HCT116 (cell line): ENCODE data around the gene TCF12. TPM values are rescaled to one million over a fixed set of nuclear protein-coding genes. Genes with fewer than 3 reads are reported as not detected.

Experiments used
- ATAC-seq: fragments of 200-7000 bp; cut with Tn5 transposase; 2 replicates; pipeline ENCODE4 v1.9.1; 2020; ENCODE audit warnings: mild to moderate bottlenecking, moderate library complexity
- BruUV-seq: library from RNA; stranded (reverse); fragments of 400-500 nt; replicated peaks from 2 replicates; lab custom pipeline; 2021; lab: Mats Ljungman, UMichigan
- CTCF ChIA-PET: fragments of 300-600 bp; sonication (Branson Sonifier 250); formaldehyde crosslinking; loops from one replicate; lab custom pipeline; 2021; ENCODE audit warnings: antibody characterized with exemption; lab: Charles Lee
- POLR2A ChIA-PET: fragments of 300-600, 350-600 bp; sonication (Branson Sonifier 250); formaldehyde crosslinking; loops from one replicate; lab custom pipeline; 2021; ENCODE audit warnings: antibody characterized with exemption; lab: Charles Lee
- RAD21 ChIA-PET, 2 experiments: fragments of 300-600 bp; sonication (Branson Sonifier 250); formaldehyde crosslinking; loops; one replicate each; lab custom pipeline; 2023; ENCODE audit warnings: low total read pairs in 2 of 2; ENCODE audit not compliant: uncharacterized antibody in 2 of 2, unreplicated experiment in 2 of 2, low non-redundant PET in 1 of 2; lab: Charles Lee
- DNase-seq: peaks from one replicate; pipeline ENCODE4 v3.0.0-alpha.2; 2010; ENCODE audit warnings: low read depth, low spot score
- H2AFZ ChIP-seq: fragments of 200-600 bp; shearing (Covaris generic), sonication (generic); 2 replicates; pipeline ENCODE4 v1.6.1; 2017; ENCODE audit warnings: low read depth, mixed run types, mixed read lengths, antibody characterized with exemption, low read length; ENCODE audit not compliant: poor library complexity, severe bottlenecking
- H3K27ac ChIP-seq: 2 replicates; pipeline ENCODE4 v1.5.1; 2012; ENCODE audit warnings: low read depth, low read length
- H3K27me3 ChIP-seq: fragments of 200-600 bp; sonication (generic); 2 replicates; pipeline ENCODE4 v1.6.1; 2016; ENCODE audit warnings: mixed run types, low read length, mixed read lengths; ENCODE audit not compliant: insufficient read depth
- H3K36me3 ChIP-seq, 2 experiments: fragments of 200-500 bp in 1 of 2; fragments of 200-600 bp in 1 of 2; sonication (Bioruptor generic) in 1 of 2; sonication (generic) in 1 of 2; 2 replicates each; pipeline versions ENCODE4 v1.5.1 to v1.6.1; 2014 to 2016; ENCODE audit warnings: low read length in 2 of 2, inconsistent platforms in 1 of 2, mixed read lengths in 1 of 2, mixed run types in 1 of 2; ENCODE audit not compliant: insufficient read depth in 2 of 2, control insufficient read depth in 1 of 2
- H3K4me1 ChIP-seq, 2 experiments: fragments of 200-600 bp in 1 of 2; sonication (generic) in 1 of 2; 2 replicates each; pipeline versions ENCODE4 v1.5.1 to v1.6.1; 2012 to 2017; ENCODE audit warnings: low read length in 2 of 2, inconsistent platforms in 1 of 2, mild to moderate bottlenecking in 1 of 2, mixed read lengths in 1 of 2, mixed run types in 1 of 2, moderate library complexity in 1 of 2; ENCODE audit not compliant: insufficient read depth in 2 of 2, control insufficient read depth in 1 of 2
- H3K4me2 ChIP-seq: fragments of 200-600 bp; sonication (generic); 2 replicates; pipeline ENCODE4 v1.6.1; 2017; ENCODE audit warnings: mixed run types, low read length, mixed read lengths
- H3K4me3 ChIP-seq, 2 experiments: fragments of 200-600 bp in 1 of 2; sonication (generic) in 1 of 2; replicated peaks in 1 of 2; 2 replicates each; pipeline ENCODE4 v1.5.1; 2011 to 2016; ENCODE audit warnings: low read length in 2 of 2, control low read depth in 1 of 2, low read depth in 1 of 2, mild to moderate bottlenecking in 1 of 2, mixed read lengths in 1 of 2, mixed run types in 1 of 2
- H3K79me2 ChIP-seq: fragments of 200-600 bp; sonication (generic); 2 replicates; pipeline ENCODE4 v1.6.1; 2017; ENCODE audit warnings: mild to moderate bottlenecking, mixed run types, low read length, moderate library complexity, mixed read lengths; ENCODE audit not compliant: insufficient read depth
- H3K9ac ChIP-seq: fragments of 200-600 bp; sonication (generic); 2 replicates; pipeline ENCODE4 v1.6.1; 2016; ENCODE audit warnings: low read length, mixed read lengths
- H3K9me2 ChIP-seq: fragments of 200-600 bp; sonication (generic), shearing (Covaris generic); 2 replicates; pipeline ENCODE4 v1.6.1; 2017; ENCODE audit warnings: mixed run types, mild to moderate bottlenecking, moderate library complexity; ENCODE audit not compliant: insufficient read depth
- H3K9me3 ChIP-seq, 2 experiments: fragments of 200-500 bp in 1 of 2; fragments of 200-600 bp in 1 of 2; sonication (Bioruptor generic) in 1 of 2; sonication (generic) in 1 of 2; 2 replicates each; pipeline ENCODE4 v1.6.1; 2014 to 2017; ENCODE audit warnings: low read length in 2 of 2, mixed read lengths in 2 of 2, inconsistent platforms in 1 of 2, low read depth in 1 of 2, mild to moderate bottlenecking in 1 of 2, mixed run types in 1 of 2, moderate library complexity in 1 of 2; ENCODE audit not compliant: control insufficient read depth in 1 of 2, insufficient read depth in 1 of 2
- H4K20me1 ChIP-seq: fragments of 200-600 bp; sonication (generic), shearing (Covaris generic); 2 replicates; pipeline ENCODE4 v1.6.1; 2017; ENCODE audit warnings: mixed run types, mild to moderate bottlenecking, moderate library complexity; ENCODE audit not compliant: insufficient read depth
- CBX3 ChIP-seq: IDR thresholded peaks from 2 replicates; pipeline ENCODE4 v1.6.1; 2012; ENCODE audit warnings: low read depth
- EGR1 ChIP-seq: IDR thresholded peaks from 2 replicates; pipeline ENCODE4 v1.6.1; 2012; ENCODE audit warnings: low read depth
- EZH2 ChIP-seq: fragments of 200-600 bp; sonication (generic); IDR thresholded peaks from 2 replicates; pipeline ENCODE4 v1.6.1; 2017; ENCODE audit warnings: antibody characterized with exemption, mixed run types
- EZH2phosphoT487 ChIP-seq: fragments of 200-600 bp; IDR thresholded peaks from 2 replicates; pipeline ENCODE4 v1.6.1; 2018; ENCODE audit warnings: antibody characterized with exemption, borderline replicate concordance
- POLR2A ChIP-seq: IDR thresholded peaks from 2 replicates; pipeline ENCODE4 v1.7.0; 2011; ENCODE audit warnings: borderline replicate concordance; ENCODE audit not compliant: insufficient read depth, insufficient read length; ENCODE audit errors: extremely low read depth
- RAD21 ChIP-seq: IDR thresholded peaks from 2 replicates; pipeline ENCODE4 v1.6.1; 2012; ENCODE audit warnings: low read depth, mild to moderate bottlenecking
- REST ChIP-seq: IDR thresholded peaks from 2 replicates; pipeline ENCODE4 v1.6.1; 2012; ENCODE audit warnings: low read depth
- SIN3A ChIP-seq: IDR thresholded peaks from 2 replicates; pipeline ENCODE4 v1.6.1; 2012; ENCODE audit warnings: low read depth
- SRF ChIP-seq: IDR thresholded peaks from 2 replicates; pipeline ENCODE4 v1.6.1; 2012; ENCODE audit warnings: low read depth
- TCF7L2 ChIP-seq: IDR thresholded peaks from 2 replicates; pipeline ENCODE4 v1.7.0; 2011; ENCODE audit warnings: borderline replicate concordance, inconsistent platforms; ENCODE audit not compliant: insufficient read depth, insufficient read length; ENCODE audit errors: extremely low read depth
- YY1 ChIP-seq: IDR thresholded peaks from 2 replicates; pipeline ENCODE4 v1.6.1; 2011; ENCODE audit warnings: low read length, low read depth, moderate library complexity, mild to moderate bottlenecking; ENCODE audit not compliant: insufficient replicate concordance; ENCODE audit errors: extremely low read depth
- ZBTB33 ChIP-seq: IDR thresholded peaks from 2 replicates; pipeline ENCODE4 v1.6.1; 2011; ENCODE audit warnings: mild to moderate bottlenecking, low read length, moderate library complexity; ENCODE audit not compliant: insufficient replicate concordance; ENCODE audit errors: extremely low read depth
- ZNF274 ChIP-seq: fragments of 200-500 bp; sonication (Bioruptor generic); IDR thresholded peaks from 2 replicates; pipeline ENCODE4 v1.6.1; 2014; ENCODE audit warnings: mild to moderate bottlenecking, low read depth, low read length, inconsistent platforms
- intact Hi-C: fragments of 100-400 bp; cut with micrococcal nuclease; formaldehyde crosslinking; loops from 2 replicates; pipeline ENCODE4 v1.10.0; 2022
- total RNA-seq: library from RNA; stranded (reverse); gene quantifications from one replicate; pipeline ENCODE4 v1.2.1, GENCODE V29; 2021; ENCODE audit not compliant: unreplicated experiment

The TCF12 gene
- total RNA-seq, 1 experiment from 2014 or later, result 71.6 TPM

- H3K9me2 ChIP-seq, result no peaks in the 10 kb centered on the region
- H3K4me3 ChIP-seq, result no peak overlapping the region
- no peak overlapping the region for H3K9ac ChIP-seq
- no peak for DNase-seq
- H3K4me1 ChIP-seq, result peaks cover 13 to 14% of the 10 kb centered on the region in 2 experiments
- H2AFZ ChIP-seq, result no peak overlapping the region
- no peak overlapping the region for H3K27ac ChIP-seq
- no peaks in the 10 kb centered on the region for H3K36me3 ChIP-seq
- ChIA-PET POLR2A (no interaction called here), RAD21 (no interaction called here), CTCF (no interaction called here)
- H3K9me3 ChIP-seq, result no peaks in the 10 kb centered on the region
- ATAC-seq, result no peak
- H3K4me2 ChIP-seq, result no peak overlapping the region
- no peak for TF ChIP-seq ZNF274
- no peak for TF ChIP-seq SRF
- no peak for TF ChIP-seq SIN3A
- no peak for TF ChIP-seq EZH2
- TF ChIP-seq ZBTB33, result no peak
- no peak for TF ChIP-seq TCF7L2
- TF ChIP-seq, all 23 proteins: peak for 0
- no peaks in the 10 kb centered on the region for H3K27me3 ChIP-seq
- H3K79me2 ChIP-seq, result peaks cover 91% of the 10 kb centered on the region
- 0 out of 2 replicates have a peak, but pooled peaks cover 8% of the 10 kb centered on the region for H4K20me1 ChIP-seq
- intact Hi-C loops, result no loop called here
- no TSS peak for BruUV-seq
Observed at GRCh38 chr15:56933811-56934210, 15.4 kb downstream of the TCF12 start.

- no peak overlapping the region for H3K4me2 ChIP-seq
- no peaks in the 10 kb centered on the region for H3K27me3 ChIP-seq
- no peak overlapping the region for H3K27ac ChIP-seq
- ATAC-seq, result no peak
- BruUV-seq, result no TSS peak
- no peak for DNase-seq
- ChIA-PET RAD21 (no interaction called here), CTCF (no interaction called here), POLR2A (no interaction called here)
- H3K4me1 ChIP-seq, result peaks cover 8 to 9% of the 10 kb centered on the region in 2 experiments
- H3K79me2 ChIP-seq, result peaks cover 91% of the 10 kb centered on the region
- no peak overlapping the region for H3K4me3 ChIP-seq
- peaks cover 10% of the 10 kb centered on the region; the same call in 1 of the 2 replicates for H4K20me1 ChIP-seq
- H3K36me3 ChIP-seq, result no peaks in the 10 kb centered on the region
- no peaks in the 10 kb centered on the region for H3K9me2 ChIP-seq
- no peaks in the 10 kb centered on the region for H3K9me3 ChIP-seq
- H3K9ac ChIP-seq, result no peak overlapping the region
- intact Hi-C loops, result no loop called here
- no peak overlapping the region for H2AFZ ChIP-seq
- TF ChIP-seq SRF (no peak), ZBTB33 (no peak), POLR2A (no peak), EZH2phosphoT487 (no peak), REST (no peak), EZH2 (no peak), YY1 (no peak), RAD21 (no peak), EGR1 (no peak), CBX3 (no peak)
Observed at GRCh38 chr15:56934269-56934668, 15.8 kb downstream of the TCF12 start.
